Measurements from ENCODE around the gene OR2T10. TPM values are rescaled to one million over a fixed set of nuclear protein-coding genes. Genes with fewer than 3 reads are reported as not detected.

Gene OR2T10
- total and polyA plus RNA-seq, 2 experiments from 2014 or later = not detected

DNA sequence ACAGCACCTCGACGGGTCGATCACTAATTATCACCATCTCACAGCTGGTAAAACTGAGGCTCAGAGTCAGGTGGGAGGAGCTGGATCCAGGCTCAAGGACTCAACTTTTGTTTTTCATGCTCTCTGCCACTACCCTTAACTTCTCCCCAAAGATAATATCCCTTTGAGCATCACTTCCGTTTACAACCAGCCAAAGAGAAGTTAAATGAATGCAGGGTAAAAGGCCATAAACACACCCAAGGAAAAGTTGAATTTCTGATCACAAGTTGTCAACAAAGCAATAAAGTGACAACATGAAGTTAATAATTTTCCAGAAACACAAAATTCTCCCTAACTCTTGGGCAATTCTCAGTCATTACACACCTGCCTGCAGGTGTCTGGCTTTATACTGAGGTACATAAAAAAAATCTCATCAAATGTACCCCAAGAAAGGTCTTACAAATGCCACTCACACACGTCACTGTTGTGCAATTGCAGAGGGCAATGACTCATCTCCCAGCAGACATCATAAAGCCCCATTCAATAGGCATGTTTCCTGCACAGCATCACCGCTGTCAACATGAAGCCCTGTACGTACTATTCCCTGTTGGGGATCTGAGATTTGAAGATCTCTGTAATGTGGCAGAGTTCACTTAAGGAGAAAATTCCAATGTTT lies 34.0 kb upstream of the OR2T10 start:
- H3K36me3 ChIP-seq (replicated peaks; ENCODE audit: insufficient read depth, low read depth) = no peaks in the 10 kb centered on the region
- 67% methylated on average over 7 of the region's 7 CpGs for WGBS (ENCODE audit: low lambda C conversion rate, missing lambda C conversion rate)
- no peak overlapping the region for H3K4me2 ChIP-seq
- H3K27ac ChIP-seq = no peak overlapping the region
- no peaks in the 10 kb centered on the region for H3K4me1 ChIP-seq (ENCODE audit: insufficient read depth)
- H3K27me3 ChIP-seq = no peaks in the 10 kb centered on the region
- no peak overlapping the region for H3K4me3 ChIP-seq
- TF ChIP-seq EZH2 (IDR thresholded peaks at IDR 0.05; ENCODE audit: borderline replicate concordance) (no peak), EZH2phosphoT487 (IDR thresholded peaks at IDR 0.05; ENCODE audit: low read depth, severe bottlenecking, unreplicated experiment) (no peak)
- TF ChIP-seq, protein P1, sequence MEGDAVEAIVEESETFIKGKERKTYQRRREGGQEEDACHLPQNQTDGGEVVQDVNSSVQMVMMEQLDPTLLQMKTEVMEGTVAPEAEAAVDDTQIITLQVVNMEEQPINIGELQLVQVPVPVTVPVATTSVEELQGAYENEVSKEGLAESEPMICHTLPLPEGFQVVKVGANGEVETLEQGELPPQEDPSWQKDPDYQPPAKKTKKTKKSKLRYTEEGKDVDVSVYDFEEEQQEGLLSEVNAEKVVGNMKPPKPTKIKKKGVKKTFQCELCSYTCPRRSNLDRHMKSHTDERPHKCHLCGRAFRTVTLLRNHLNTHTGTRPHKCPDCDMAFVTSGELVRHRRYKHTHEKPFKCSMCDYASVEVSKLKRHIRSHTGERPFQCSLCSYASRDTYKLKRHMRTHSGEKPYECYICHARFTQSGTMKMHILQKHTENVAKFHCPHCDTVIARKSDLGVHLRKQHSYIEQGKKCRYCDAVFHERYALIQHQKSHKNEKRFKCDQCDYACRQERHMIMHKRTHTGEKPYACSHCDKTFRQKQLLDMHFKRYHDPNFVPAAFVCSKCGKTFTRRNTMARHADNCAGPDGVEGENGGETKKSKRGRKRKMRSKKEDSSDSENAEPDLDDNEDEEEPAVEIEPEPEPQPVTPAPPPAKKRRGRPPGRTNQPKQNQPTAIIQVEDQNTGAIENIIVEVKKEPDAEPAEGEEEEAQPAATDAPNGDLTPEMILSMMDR (IDR thresholded peaks at IDR 0.05; ENCODE audit: poor library complexity) = no peak
- no peak overlapping the region for H2AFZ ChIP-seq
- no peaks in the 10 kb centered on the region for H3K9me3 ChIP-seq (ENCODE audit: low read depth)
- H4K20me1 ChIP-seq (ENCODE audit: insufficient read depth, poor library complexity, severe bottlenecking) = no peaks in the 10 kb centered on the region
- no peak for DNase-seq (ENCODE audit: low spot score)
- no peaks in the 10 kb centered on the region for H3K79me2 ChIP-seq
- no peaks in the 10 kb centered on the region for H3K9me2 ChIP-seq (replicated peaks; ENCODE audit: insufficient read depth)

DNA sequence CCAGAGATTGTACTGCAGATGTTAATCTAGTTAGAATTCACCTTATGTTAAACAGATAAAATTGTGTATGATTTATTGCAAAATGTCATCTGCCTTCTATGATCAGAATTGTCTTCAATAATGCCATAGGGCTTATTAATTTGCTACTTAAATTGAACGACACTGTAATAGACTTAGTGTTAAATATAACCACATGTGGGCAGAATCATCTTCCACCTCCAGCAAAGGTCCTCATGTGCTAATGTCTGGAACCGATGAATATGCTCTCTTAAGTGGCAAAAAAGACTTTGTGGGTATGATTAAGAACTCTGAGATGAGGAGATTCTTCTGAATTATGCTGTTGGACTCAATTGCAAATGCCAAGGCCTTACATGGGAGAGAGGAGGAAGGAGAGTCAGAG lies 33.1 kb upstream of the OR2T10 start:
- Histone ChIP-seq H3K27me3 (no peaks in the 10 kb centered on the region), H3K9me3 (ENCODE audit: low read depth) (no peaks in the 10 kb centered on the region), H3K9me2 (replicated peaks; ENCODE audit: insufficient read depth) (no peaks in the 10 kb centered on the region), H3K27ac (no peak overlapping the region), H4K20me1 (ENCODE audit: insufficient read depth, poor library complexity, severe bottlenecking) (no peaks in the 10 kb centered on the region), H3K4me2 (no peak overlapping the region), H3K36me3 (replicated peaks; ENCODE audit: insufficient read depth, low read depth) (no peaks in the 10 kb centered on the region), H3K4me3 (no peak overlapping the region), H3K4me1 (ENCODE audit: insufficient read depth) (no peaks in the 10 kb centered on the region), H2AFZ (no peak overlapping the region), H3K79me2 (no peaks in the 10 kb centered on the region)
- no peak for DNase-seq (ENCODE audit: low spot score)
- WGBS (ENCODE audit: low lambda C conversion rate, missing lambda C conversion rate) = 54% methylated on average over 2 of the region's 2 CpGs
- TF ChIP-seq EZH2 (IDR thresholded peaks at IDR 0.05; ENCODE audit: borderline replicate concordance) (no peak), EZH2phosphoT487 (IDR thresholded peaks at IDR 0.05; ENCODE audit: low read depth, severe bottlenecking, unreplicated experiment) (no peak)
- TF ChIP-seq, protein P1 (IDR thresholded peaks at IDR 0.05; ENCODE audit: poor library complexity) = no peak

DNA sequence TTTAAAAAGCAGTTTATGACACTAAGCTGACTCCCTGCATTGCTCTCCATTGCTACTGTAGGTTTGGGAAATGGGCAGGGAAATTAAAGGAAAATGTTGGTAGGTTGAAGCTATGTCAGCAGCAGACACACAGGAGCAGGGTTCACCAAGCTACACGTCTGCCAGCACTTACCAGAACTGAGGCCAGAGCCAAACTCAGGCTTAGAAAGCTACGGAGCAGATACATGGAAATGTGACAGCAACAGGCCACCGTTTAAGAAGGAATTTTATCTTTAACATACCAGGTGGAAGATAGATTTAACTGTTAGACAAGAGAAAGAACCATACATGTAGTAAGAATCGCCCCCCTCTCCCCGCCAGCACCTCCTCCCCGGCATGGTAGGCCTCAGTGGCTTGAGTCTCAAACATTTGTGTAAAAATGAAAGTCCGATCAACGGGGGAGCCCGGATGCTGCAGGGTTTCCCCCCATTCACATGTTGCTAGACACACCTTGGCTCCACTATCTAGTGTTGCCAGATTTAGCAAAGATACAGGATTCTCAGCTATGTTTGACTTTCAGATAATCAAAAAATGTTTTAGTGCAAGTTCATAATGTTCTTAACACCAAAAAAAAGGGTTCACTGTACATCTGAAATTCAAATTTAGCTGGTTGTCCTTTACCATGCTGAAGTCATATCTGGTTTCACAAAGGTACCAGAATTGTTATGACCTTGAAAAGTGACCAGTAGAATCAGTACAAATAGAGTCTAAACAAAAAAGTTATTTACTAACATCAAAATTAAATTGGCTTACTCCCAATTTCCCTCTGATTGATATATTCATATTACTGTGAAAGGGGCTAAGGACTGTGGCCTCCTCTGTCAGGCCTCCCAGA lies 30.7 kb upstream of the OR2T10 start:
- no peaks in the 10 kb centered on the region for H3K4me1 ChIP-seq (ENCODE audit: insufficient read depth)
- H3K27me3 ChIP-seq = no peaks in the 10 kb centered on the region
- H3K9me3 ChIP-seq (ENCODE audit: low read depth) = no peaks in the 10 kb centered on the region
- H3K36me3 ChIP-seq (replicated peaks; ENCODE audit: insufficient read depth, low read depth) = no peaks in the 10 kb centered on the region
- no peak for DNase-seq (ENCODE audit: low spot score)
- H3K27ac ChIP-seq = no peak overlapping the region
- WGBS (ENCODE audit: low lambda C conversion rate, missing lambda C conversion rate) = 66% methylated on average over 9 of the region's 9 CpGs
- H2AFZ ChIP-seq = no peak overlapping the region
- H3K4me3 ChIP-seq = no peak overlapping the region
- TF ChIP-seq, protein P1 (IDR thresholded peaks at IDR 0.05; ENCODE audit: poor library complexity) = no peak
- no peak for TF ChIP-seq EZH2phosphoT487 (IDR thresholded peaks at IDR 0.05; ENCODE audit: low read depth, severe bottlenecking, unreplicated experiment)
- TF ChIP-seq EZH2 (IDR thresholded peaks at IDR 0.05; ENCODE audit: borderline replicate concordance) = no peak
- no peaks in the 10 kb centered on the region for H3K9me2 ChIP-seq (replicated peaks; ENCODE audit: insufficient read depth)
- no peaks in the 10 kb centered on the region for H3K79me2 ChIP-seq
- H3K4me2 ChIP-seq = no peak overlapping the region
- no peaks in the 10 kb centered on the region for H4K20me1 ChIP-seq (ENCODE audit: insufficient read depth, poor library complexity, severe bottlenecking)

Data from hepatocyte (in vitro differentiated cells).